GM18519 (cell line): ENCODE data around the gene QSOX2.

ENCODE experiments used
- ATAC-seq: cut with Tn5 transposase; IDR thresholded peaks from one replicate; pipeline ENCODE4 v1.9.1; 2021; ENCODE audit warnings: mild to moderate bottlenecking, moderate library complexity; ENCODE audit not compliant: unreplicated experiment, low FRiP score

QSOX2 gene

GRCh38 chr9:136245219-136246150, at the start of gene QSOX2:
TSS of gene QSOX2 (minus strand) at chr9:136245812. CDS start at chr9:136245803, 9 bp downstream.
- peak; percentile 51 for ATAC-seq

GRCh38 chr9:136295055-136295454, 49.4 kb upstream of the QSOX2 start:
- no peak for ATAC-seq

GRCh38 chr9:136294437-136294836, 48.8 kb upstream of the QSOX2 start:
- no peak for ATAC-seq

GRCh38 chr9:136293476-136294077, 48.0 kb upstream of the QSOX2 start:
- no peak for ATAC-seq

- ATAC-seq = no peak
These were observed 47.2 kb upstream of the QSOX2 start for GRCh38 chr9:136292591-136293448.

GRCh38 chr9:136292026-136292538, 46.5 kb upstream of the QSOX2 start:
- no peak for ATAC-seq

- ATAC-seq = no peak
These were observed 45.9 kb upstream of the QSOX2 start for GRCh38 chr9:136291306-136292025.

- no peak for ATAC-seq
These were observed 44.9 kb upstream of the QSOX2 start for GRCh38 chr9:136290508-136291000.

- ATAC-seq = no peak
These were observed 44.3 kb upstream of the QSOX2 start for GRCh38 chr9:136289651-136290507.

- ATAC-seq = no peak
These were observed 42.5 kb upstream of the QSOX2 start for GRCh38 chr9:136287960-136288753.

- no peak for ATAC-seq
These were observed 41.4 kb upstream of the QSOX2 start for GRCh38 chr9:136286987-136287379.

- ATAC-seq = no peak
These were observed 40.9 kb upstream of the QSOX2 start for GRCh38 chr9:136286359-136286986.

GRCh38 chr9:136285501-136286358, 40.1 kb upstream of the QSOX2 start:
- ATAC-seq = no peak

- no peak for ATAC-seq
These were observed 39.3 kb upstream of the QSOX2 start for GRCh38 chr9:136284951-136285350.

- no peak for ATAC-seq
These were observed 38.7 kb upstream of the QSOX2 start for GRCh38 chr9:136284311-136284710.

GRCh38 chr9:136283291-136284235, 38.0 kb upstream of the QSOX2 start:
- no peak for ATAC-seq
